GM18526 (cell line): ENCODE measurements around the gene CLTB.

Source experiments
- POLR2A ChIP-seq: IDR thresholded peaks from 3 replicates; pipeline ENCODE4 v1.6.1; 2011; ENCODE audit not compliant: insufficient read length; ENCODE audit errors: extremely low read depth

CLTB gene

GRCh38 chr5:176355400-176356178, 60.8 kb downstream of the CLTB start:
- TF ChIP-seq POLR2A: no peak

GRCh38 chr5:176353533-176353932, 62.8 kb downstream of the CLTB start:
- TF ChIP-seq POLR2A: no peak

- TF ChIP-seq POLR2A: no peak
These were observed 64.0 kb downstream of the CLTB start for GRCh38 chr5:176352116-176352878.

- TF ChIP-seq POLR2A: no peak
These were observed 65.9 kb downstream of the CLTB start for GRCh38 chr5:176350416-176350815.

- no peak for TF ChIP-seq POLR2A
These were observed 73.4 kb downstream of the CLTB start for GRCh38 chr5:176342766-176343458.
